Measurements from ENCODE around the gene HOXD11. TPM values are rescaled to one million over a fixed set of nuclear protein-coding genes. Genes with fewer than 3 reads are reported as not detected.

HOXD11 gene
- total RNA-seq, 1 experiment from 2014 or later, result not detected

DNA sequence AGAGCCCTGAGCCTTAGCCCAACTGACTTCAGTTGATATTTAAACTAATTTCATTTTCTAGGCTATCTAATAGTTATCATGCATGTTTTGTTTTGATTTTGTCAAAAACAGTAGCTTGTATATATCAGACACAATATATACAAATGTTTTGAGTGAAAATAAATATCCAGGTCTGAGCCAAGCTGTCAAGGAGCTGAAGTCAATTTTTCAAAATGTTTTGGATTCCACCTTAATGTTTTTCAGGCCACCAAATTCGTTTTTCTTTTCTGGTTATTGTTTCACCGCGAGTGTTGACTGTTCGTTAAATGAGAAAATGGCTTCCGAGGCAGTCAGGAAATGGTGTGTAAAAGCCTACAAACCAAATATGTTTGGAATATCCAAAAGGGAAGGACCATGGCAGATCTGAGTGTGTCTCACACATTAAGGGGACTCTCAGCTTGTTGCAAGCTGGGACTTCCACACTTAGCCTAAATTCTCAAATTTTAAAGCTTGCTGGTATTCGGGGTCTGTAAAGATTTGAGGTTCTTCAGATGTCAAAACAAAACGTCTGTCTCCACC lies 4.7 kb upstream of the HOXD11 start (continued):
- TF ChIP-seq TEAD4 (CRISPR knock-in tag; IDR thresholded peaks at IDR 0.05), result no peak
- TF ChIP-seq, protein P1, sequence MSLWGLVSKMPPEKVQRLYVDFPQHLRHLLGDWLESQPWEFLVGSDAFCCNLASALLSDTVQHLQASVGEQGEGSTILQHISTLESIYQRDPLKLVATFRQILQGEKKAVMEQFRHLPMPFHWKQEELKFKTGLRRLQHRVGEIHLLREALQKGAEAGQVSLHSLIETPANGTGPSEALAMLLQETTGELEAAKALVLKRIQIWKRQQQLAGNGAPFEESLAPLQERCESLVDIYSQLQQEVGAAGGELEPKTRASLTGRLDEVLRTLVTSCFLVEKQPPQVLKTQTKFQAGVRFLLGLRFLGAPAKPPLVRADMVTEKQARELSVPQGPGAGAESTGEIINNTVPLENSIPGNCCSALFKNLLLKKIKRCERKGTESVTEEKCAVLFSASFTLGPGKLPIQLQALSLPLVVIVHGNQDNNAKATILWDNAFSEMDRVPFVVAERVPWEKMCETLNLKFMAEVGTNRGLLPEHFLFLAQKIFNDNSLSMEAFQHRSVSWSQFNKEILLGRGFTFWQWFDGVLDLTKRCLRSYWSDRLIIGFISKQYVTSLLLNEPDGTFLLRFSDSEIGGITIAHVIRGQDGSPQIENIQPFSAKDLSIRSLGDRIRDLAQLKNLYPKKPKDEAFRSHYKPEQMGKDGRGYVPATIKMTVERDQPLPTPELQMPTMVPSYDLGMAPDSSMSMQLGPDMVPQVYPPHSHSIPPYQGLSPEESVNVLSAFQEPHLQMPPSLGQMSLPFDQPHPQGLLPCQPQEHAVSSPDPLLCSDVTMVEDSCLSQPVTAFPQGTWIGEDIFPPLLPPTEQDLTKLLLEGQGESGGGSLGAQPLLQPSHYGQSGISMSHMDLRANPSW (CRISPR knock-in tag; conservative IDR thresholded peaks at IDR 0.05; ENCODE audit: low read depth), result no peak
- no peak for TF ChIP-seq ZNF121 (CRISPR knock-in tag; IDR thresholded peaks at IDR 0.05)
- TF ChIP-seq NFYB (CRISPR knock-in tag; conservative IDR thresholded peaks at IDR 0.05; ENCODE audit: low read depth), result no peak
- TF ChIP-seq, protein P2, sequence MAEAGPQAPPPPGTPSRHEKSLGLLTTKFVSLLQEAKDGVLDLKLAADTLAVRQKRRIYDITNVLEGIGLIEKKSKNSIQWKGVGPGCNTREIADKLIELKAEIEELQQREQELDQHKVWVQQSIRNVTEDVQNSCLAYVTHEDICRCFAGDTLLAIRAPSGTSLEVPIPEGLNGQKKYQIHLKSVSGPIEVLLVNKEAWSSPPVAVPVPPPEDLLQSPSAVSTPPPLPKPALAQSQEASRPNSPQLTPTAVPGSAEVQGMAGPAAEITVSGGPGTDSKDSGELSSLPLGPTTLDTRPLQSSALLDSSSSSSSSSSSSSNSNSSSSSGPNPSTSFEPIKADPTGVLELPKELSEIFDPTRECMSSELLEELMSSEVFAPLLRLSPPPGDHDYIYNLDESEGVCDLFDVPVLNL (CRISPR knock-in tag; IDR thresholded peaks at IDR 0.05; ENCODE audit: borderline replicate concordance, low read depth), result no peak
- TF ChIP-seq ZNF512 (CRISPR knock-in tag; IDR thresholded peaks at IDR 0.05; ENCODE audit: borderline replicate concordance), result no peak
- TF ChIP-seq FOXP1 (CRISPR knock-in tag; IDR thresholded peaks at IDR 0.05; ENCODE audit: borderline replicate concordance), result no peak
- TF ChIP-seq KAT7 (CRISPR knock-in tag; IDR thresholded peaks at IDR 0.05; ENCODE audit: borderline replicate concordance), result no peak
- TF ChIP-seq OVOL2 (CRISPR knock-in tag; IDR thresholded peaks at IDR 0.05; ENCODE audit: borderline replicate concordance), result no peak
- TF ChIP-seq NR3C1 (CRISPR knock-in tag; conservative IDR thresholded peaks at IDR 0.05; ENCODE audit: low read depth), result no peak

GRCh38 chr2:176103194-176103593 lies 3.9 kb upstream of the HOXD11 start:
- CTCF ChIA-PET, result no interaction called here
- no peak overlapping the region for H3K4me3 Mint-ChIP-seq
- POLR2A ChIA-PET, result no interaction called here
- peaks cover 98% of the 10 kb centered on the region for H3K27me3 Mint-ChIP-seq (ENCODE audit: low read depth)
- no peak overlapping the region for H3K27ac Mint-ChIP-seq
- peaks cover 50% of the 10 kb centered on the region for H3K4me1 Mint-ChIP-seq
- H3K36me3 Mint-ChIP-seq, result no peaks in the 10 kb centered on the region
- H3K9me3 Mint-ChIP-seq, result no peaks in the 10 kb centered on the region
- no peak for DNase-seq (ENCODE audit: low spot score)
- no peak for ATAC-seq
- no peak for TF ChIP-seq SP1 (CRISPR knock-in tag; conservative IDR thresholded peaks at IDR 0.05)
- no peak for TF ChIP-seq USF2 (CRISPR knock-in tag; IDR thresholded peaks at IDR 0.05)
- TF ChIP-seq HMGA2 (CRISPR knock-in tag; IDR thresholded peaks at IDR 0.05), result no peak
- TF ChIP-seq JUN (CRISPR knock-in tag; IDR thresholded peaks at IDR 0.05), result no peak
- TF ChIP-seq PRRX2 (CRISPR knock-in tag; IDR thresholded peaks at IDR 0.05), result no peak
- TF ChIP-seq ATF2 (CRISPR knock-in tag; IDR thresholded peaks at IDR 0.05; ENCODE audit: borderline replicate concordance, low read depth), result no peak
- no peak for TF ChIP-seq ESRRA (CRISPR knock-in tag; IDR thresholded peaks at IDR 0.05; ENCODE audit: borderline replicate concordance)
- TF ChIP-seq SMAD3 (CRISPR knock-in tag; IDR thresholded peaks at IDR 0.05; ENCODE audit: borderline replicate concordance), result no peak
- TF ChIP-seq FOXJ3 (CRISPR knock-in tag; IDR thresholded peaks at IDR 0.05; ENCODE audit: borderline replicate concordance), result no peak
- TF ChIP-seq, protein P3, sequence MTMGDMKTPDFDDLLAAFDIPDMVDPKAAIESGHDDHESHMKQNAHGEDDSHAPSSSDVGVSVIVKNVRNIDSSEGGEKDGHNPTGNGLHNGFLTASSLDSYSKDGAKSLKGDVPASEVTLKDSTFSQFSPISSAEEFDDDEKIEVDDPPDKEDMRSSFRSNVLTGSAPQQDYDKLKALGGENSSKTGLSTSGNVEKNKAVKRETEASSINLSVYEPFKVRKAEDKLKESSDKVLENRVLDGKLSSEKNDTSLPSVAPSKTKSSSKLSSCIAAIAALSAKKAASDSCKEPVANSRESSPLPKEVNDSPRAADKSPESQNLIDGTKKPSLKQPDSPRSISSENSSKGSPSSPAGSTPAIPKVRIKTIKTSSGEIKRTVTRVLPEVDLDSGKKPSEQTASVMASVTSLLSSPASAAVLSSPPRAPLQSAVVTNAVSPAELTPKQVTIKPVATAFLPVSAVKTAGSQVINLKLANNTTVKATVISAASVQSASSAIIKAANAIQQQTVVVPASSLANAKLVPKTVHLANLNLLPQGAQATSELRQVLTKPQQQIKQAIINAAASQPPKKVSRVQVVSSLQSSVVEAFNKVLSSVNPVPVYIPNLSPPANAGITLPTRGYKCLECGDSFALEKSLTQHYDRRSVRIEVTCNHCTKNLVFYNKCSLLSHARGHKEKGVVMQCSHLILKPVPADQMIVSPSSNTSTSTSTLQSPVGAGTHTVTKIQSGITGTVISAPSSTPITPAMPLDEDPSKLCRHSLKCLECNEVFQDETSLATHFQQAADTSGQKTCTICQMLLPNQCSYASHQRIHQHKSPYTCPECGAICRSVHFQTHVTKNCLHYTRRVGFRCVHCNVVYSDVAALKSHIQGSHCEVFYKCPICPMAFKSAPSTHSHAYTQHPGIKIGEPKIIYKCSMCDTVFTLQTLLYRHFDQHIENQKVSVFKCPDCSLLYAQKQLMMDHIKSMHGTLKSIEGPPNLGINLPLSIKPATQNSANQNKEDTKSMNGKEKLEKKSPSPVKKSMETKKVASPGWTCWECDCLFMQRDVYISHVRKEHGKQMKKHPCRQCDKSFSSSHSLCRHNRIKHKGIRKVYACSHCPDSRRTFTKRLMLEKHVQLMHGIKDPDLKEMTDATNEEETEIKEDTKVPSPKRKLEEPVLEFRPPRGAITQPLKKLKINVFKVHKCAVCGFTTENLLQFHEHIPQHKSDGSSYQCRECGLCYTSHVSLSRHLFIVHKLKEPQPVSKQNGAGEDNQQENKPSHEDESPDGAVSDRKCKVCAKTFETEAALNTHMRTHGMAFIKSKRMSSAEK (CRISPR knock-in tag; IDR thresholded peaks at IDR 0.05; ENCODE audit: borderline replicate concordance), result no peak
- no peak for TF ChIP-seq FOXP1 (CRISPR knock-in tag; IDR thresholded peaks at IDR 0.05; ENCODE audit: borderline replicate concordance)
- TF ChIP-seq NFATC4 (CRISPR knock-in tag; IDR thresholded peaks at IDR 0.05), result no peak
- TF ChIP-seq, protein P4, sequence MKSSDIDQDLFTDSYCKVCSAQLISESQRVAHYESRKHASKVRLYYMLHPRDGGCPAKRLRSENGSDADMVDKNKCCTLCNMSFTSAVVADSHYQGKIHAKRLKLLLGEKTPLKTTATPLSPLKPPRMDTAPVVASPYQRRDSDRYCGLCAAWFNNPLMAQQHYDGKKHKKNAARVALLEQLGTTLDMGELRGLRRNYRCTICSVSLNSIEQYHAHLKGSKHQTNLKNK (CRISPR knock-in tag; IDR thresholded peaks at IDR 0.05), result no peak
- no peak for TF ChIP-seq IRF2 (CRISPR knock-in tag; IDR thresholded peaks at IDR 0.05; ENCODE audit: borderline replicate concordance, low read depth)

Data from WTC11 (cell line).